Neutrophil (primary cell): ENCODE results near the gene C1orf167.

Experiments
- H3K27ac ChIP-seq: fragments of 200-600 bp; sonication (generic); 2 replicates; pipeline ENCODE4 v1.5.1; 2016; ENCODE audit warnings: mild to moderate bottlenecking, moderate library complexity
- H3K27me3 ChIP-seq: fragments of 200-600 bp; sonication (generic); 2 replicates; pipeline ENCODE4 v1.6.0; 2016; ENCODE audit warnings: mild to moderate bottlenecking
- H3K36me3 ChIP-seq: fragments of 200-600 bp; sonication (generic); 2 replicates; pipeline ENCODE4 v1.5.1; 2017
- H3K4me1 ChIP-seq, 2 experiments: fragments of 200-600 bp in 1 of 2; sonication (generic) in 1 of 2; 1 replicate in 1 of 2; 2 replicates in 1 of 2; pipeline versions ENCODE4 v1.5.1 to v1.6.1; 2013 to 2016; ENCODE audit warnings: low read depth in 1 of 2, low read length in 1 of 2, mild to moderate bottlenecking in 1 of 2, moderate library complexity in 1 of 2; ENCODE audit not compliant: control insufficient read depth in 1 of 2, insufficient read depth in 1 of 2
- H3K4me3 ChIP-seq, 2 experiments: fragments of 200-600 bp in 1 of 2; sonication (generic) in 1 of 2; 1 replicate in 1 of 2; 2 replicates in 1 of 2; pipeline ENCODE4 v1.5.1; 2013 to 2016; ENCODE audit warnings: low read depth in 1 of 2, low read length in 1 of 2, mild to moderate bottlenecking in 1 of 2, moderate library complexity in 1 of 2
- H3K9me3 ChIP-seq: fragments of 200-600 bp; sonication (generic); 2 replicates; pipeline ENCODE4 v1.5.1; 2016
- CTCF ChIP-seq: fragments of 200-600 bp; sonication (generic); IDR thresholded peaks from 2 replicates; pipeline ENCODE4 v1.5.1; 2016; ENCODE audit warnings: antibody characterized with exemption

C1orf167 gene

GRCh38 chr1:11757047-11757446 is 4.9 kb upstream of the C1orf167 start:
- Histone ChIP-seq H3K36me3 (peaks cover 6% of the 10 kb centered on the region), H3K9me3 (no peaks in the 10 kb centered on the region), H3K27me3 (peaks cover 13% of the 10 kb centered on the region), H3K27ac (no peak overlapping the region), H3K4me3 (no peak overlapping the region), H3K4me1 (peaks cover 3 to 13% of the 10 kb centered on the region in 2 experiments)
- TF ChIP-seq CTCF: no peak

DNA sequence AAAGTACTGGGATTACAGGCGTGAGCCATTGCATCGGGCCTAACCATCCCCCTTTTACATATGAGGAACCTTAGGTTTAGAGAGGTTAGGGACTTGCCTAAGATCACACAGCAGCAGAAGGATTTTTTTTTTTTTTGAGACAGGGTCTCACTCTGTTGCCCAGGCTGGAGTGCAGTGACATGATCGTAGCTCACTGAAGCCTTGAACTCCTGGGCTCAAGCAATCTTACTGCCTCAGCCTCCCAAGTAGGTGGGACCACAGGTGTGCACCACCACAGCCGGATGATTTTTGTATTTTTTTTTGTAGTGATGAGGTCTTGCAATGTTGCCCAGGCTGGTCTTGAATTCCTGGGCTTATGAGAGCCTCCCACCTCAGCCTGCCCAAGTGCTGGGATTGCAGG is 2.2 kb upstream of the C1orf167 start:
- H3K4me3 ChIP-seq: no peak overlapping the region
- peaks cover under 1 to 10% of the 10 kb centered on the region in 2 experiments for H3K4me1 ChIP-seq
- no peak overlapping the region for H3K27ac ChIP-seq
- no peak for TF ChIP-seq CTCF
- H3K27me3 ChIP-seq: peaks cover 24% of the 10 kb centered on the region
- H3K9me3 ChIP-seq: no peaks in the 10 kb centered on the region
- H3K36me3 ChIP-seq: no peaks in the 10 kb centered on the region

DNA sequence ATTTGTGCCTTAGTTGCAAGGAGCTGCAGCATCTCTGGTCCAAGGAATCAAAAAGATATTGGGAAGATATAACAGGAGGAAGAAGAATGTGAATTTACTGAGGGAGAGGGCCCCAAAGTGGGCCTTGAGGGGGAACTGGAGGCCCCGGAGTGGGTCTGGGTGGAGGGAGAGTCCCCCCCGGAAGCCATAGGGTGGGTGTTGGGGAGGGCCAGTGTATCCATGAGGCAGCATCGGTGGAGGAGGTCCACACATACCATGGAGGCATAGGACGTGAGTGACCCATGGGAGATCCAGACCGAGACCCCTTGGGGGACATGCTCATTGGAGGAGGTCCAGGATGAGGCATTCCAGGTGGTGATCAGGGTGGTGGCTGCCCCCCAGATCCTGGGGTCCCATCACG is 708 bp upstream of the C1orf167 start:
- Histone ChIP-seq H3K36me3 (no peaks in the 10 kb centered on the region), H3K4me3 (no peak overlapping the region), H3K4me1 (peaks cover 0 to 6% of the 10 kb centered on the region in 2 experiments), H3K9me3 (no peaks in the 10 kb centered on the region), H3K27ac (no peak overlapping the region), H3K27me3 (peaks cover 24% of the 10 kb centered on the region)
- TF ChIP-seq CTCF: no peak

- peaks cover 27% of the 10 kb centered on the region for H3K27me3 ChIP-seq
- no peak overlapping the region for H3K4me3 ChIP-seq
- no peak overlapping the region for H3K27ac ChIP-seq
- H3K4me1 ChIP-seq: peaks cover 0 to 6% of the 10 kb centered on the region in 2 experiments
- H3K36me3 ChIP-seq: no peaks in the 10 kb centered on the region
- no peak for TF ChIP-seq CTCF
- no peaks in the 10 kb centered on the region for H3K9me3 ChIP-seq
These were observed 2.1 kb downstream of the C1orf167 start for GRCh38 chr1:11764115-11764514.

- H3K27me3 ChIP-seq: peaks cover 27% of the 10 kb centered on the region
- no peak overlapping the region for H3K4me3 ChIP-seq
- no peak overlapping the region for H3K27ac ChIP-seq
- no peaks in the 10 kb centered on the region for H3K9me3 ChIP-seq
- TF ChIP-seq CTCF: no peak
- no peaks in the 10 kb centered on the region for H3K36me3 ChIP-seq
- peaks cover 0 to 6% of the 10 kb centered on the region in 2 experiments for H3K4me1 ChIP-seq
These were observed 2.5 kb downstream of the C1orf167 start for GRCh38 chr1:11764519-11764918.
